K562 (cell line): ENCODE data around the gene HAUS5. TPM values are rescaled to one million over a fixed set of nuclear protein-coding genes. Genes with fewer than 3 reads are reported as not detected.
A peak's percentile ranks its signal among the peaks of the same experiment; 100 is the strongest.

ENCODE experiments used
- BHLHE40 ChIP-seq: IDR thresholded peaks from 2 replicates; pipeline ENCODE4 v1.6.1; 2011; ENCODE audit warnings: low read length, improper control_type of control experiment
- FOXA3 ChIP-seq, 2 experiments: fragments of 450-650 bp in 1 of 2; sonication (generic) in 1 of 2; formaldehyde crosslinking; IDR thresholded peaks in 1 of 2; conservative IDR thresholded peaks in 1 of 2; 2 replicates each; pipeline versions ENCODE4 v1.4.0 to v1.8.0; 2020 to 2022; ENCODE audit warnings: mild to moderate bottlenecking in 2 of 2, missing genetic modification reagents in 1 of 2
- KLF10 ChIP-seq: fragments of 250-450 bp; sonication (Bioruptor Pico); IDR thresholded peaks from 2 replicates; pipeline ENCODE4 v1.6.1; 2021; ENCODE audit warnings: matching md5 sums
- MCM7 ChIP-seq, 2 experiments: fragments of 450-650 bp; IDR thresholded peaks; 2 replicates each; pipeline ENCODE4 v1.6.1; 2016 to 2018
- PKNOX1 ChIP-seq: fragments of 450-650 bp; IDR thresholded peaks from 2 replicates; pipeline ENCODE4 v1.6.1; 2016
- STAG1 ChIP-seq: sonication (generic); formaldehyde crosslinking; IDR thresholded peaks from 2 replicates; pipeline ENCODE4 v1.5.0; 2020; ENCODE audit warnings: missing genetic modification reagents, borderline replicate concordance
- ZBED1 ChIP-seq: IDR thresholded peaks from 2 replicates; pipeline ENCODE4 v1.6.1; 2014
- ZNF134 ChIP-seq: fragments of 250-450 bp; sonication (Bioruptor Pico); conservative IDR thresholded peaks from 2 replicates; pipeline ENCODE4 v1.4.0; 2020
- polyA plus RNA-seq, 8 experiments: library from polyadenylated mRNA; depleted of rRNA in 4 of 8; stranded (reverse) in 5 of 8; unstranded in 3 of 8; fragments of >200 nt; fragmentation: Nextera tagmentation in 2 of 8; fragmentation: Illumina TruSeq in 1 of 8; extraction: Ambion mirVana in 2 of 8; extraction: Trizol in 1 of 8; gene quantifications; 2 replicates each; pipeline versions ENCODE4 v1.2.1 to v1.2.3, GENCODE V29; 2011 to 2014; ENCODE audit warnings: inconsistent platforms in 1 of 8, missing spikeins in 1 of 8
- total RNA-seq, 7 experiments: library from RNA; depleted of rRNA in 6 of 7; stranded (reverse); fragments of >200 nt in 6 of 7; fragmentation: Illumina TruSeq in 2 of 7; extraction: Trizol in 2 of 7; gene quantifications; 2 replicates each; pipeline versions ENCODE4 v1.2.1 to v1.2.3, GENCODE V29; 2011 to 2021; ENCODE audit warnings: low replicate concordance in 1 of 7
- TF ChIP-seq, protein P1 (sequence below), 2 experiments: fragments of 450-650 bp in 1 of 2; sonication (generic) in 1 of 2; formaldehyde crosslinking in 1 of 2; IDR thresholded peaks; 2 replicates each; pipeline versions ENCODE4 v1.7.1 to v1.9.0; 2016 to 2022; ENCODE audit warnings: inconsistent platforms in 1 of 2, mild to moderate bottlenecking in 1 of 2, missing genetic modification reagents in 1 of 2
- TF ChIP-seq, protein P2 (sequence below): fragments of 450-650 bp; IDR thresholded peaks from 2 replicates; pipeline ENCODE4 v1.6.1; 2016; ENCODE audit warnings: missing biosample characterization, missing genetic modification characterization
- TF ChIP-seq, protein P3 (sequence below), 2 experiments: fragments of 200-800 bp in 1 of 2; sonication (Bioruptor generic) in 1 of 2; sonication (generic) in 1 of 2; formaldehyde crosslinking in 1 of 2; IDR thresholded peaks in 1 of 2; conservative IDR thresholded peaks in 1 of 2; 2 replicates each; pipeline versions ENCODE4 v1.5.0 to v1.6.1; 2016 to 2020; ENCODE audit warnings: missing compliant biosample characterization in 1 of 2, missing genetic modification characterization in 1 of 2, missing genetic modification reagents in 1 of 2

Gene HAUS5
- total and polyA plus RNA-seq, 9 of the 15 experiments (the other 6 are each of a cell fraction or from before 2014, with no cell fraction given): 3.5 to 41.3 (median 14.2) TPM

DNA sequence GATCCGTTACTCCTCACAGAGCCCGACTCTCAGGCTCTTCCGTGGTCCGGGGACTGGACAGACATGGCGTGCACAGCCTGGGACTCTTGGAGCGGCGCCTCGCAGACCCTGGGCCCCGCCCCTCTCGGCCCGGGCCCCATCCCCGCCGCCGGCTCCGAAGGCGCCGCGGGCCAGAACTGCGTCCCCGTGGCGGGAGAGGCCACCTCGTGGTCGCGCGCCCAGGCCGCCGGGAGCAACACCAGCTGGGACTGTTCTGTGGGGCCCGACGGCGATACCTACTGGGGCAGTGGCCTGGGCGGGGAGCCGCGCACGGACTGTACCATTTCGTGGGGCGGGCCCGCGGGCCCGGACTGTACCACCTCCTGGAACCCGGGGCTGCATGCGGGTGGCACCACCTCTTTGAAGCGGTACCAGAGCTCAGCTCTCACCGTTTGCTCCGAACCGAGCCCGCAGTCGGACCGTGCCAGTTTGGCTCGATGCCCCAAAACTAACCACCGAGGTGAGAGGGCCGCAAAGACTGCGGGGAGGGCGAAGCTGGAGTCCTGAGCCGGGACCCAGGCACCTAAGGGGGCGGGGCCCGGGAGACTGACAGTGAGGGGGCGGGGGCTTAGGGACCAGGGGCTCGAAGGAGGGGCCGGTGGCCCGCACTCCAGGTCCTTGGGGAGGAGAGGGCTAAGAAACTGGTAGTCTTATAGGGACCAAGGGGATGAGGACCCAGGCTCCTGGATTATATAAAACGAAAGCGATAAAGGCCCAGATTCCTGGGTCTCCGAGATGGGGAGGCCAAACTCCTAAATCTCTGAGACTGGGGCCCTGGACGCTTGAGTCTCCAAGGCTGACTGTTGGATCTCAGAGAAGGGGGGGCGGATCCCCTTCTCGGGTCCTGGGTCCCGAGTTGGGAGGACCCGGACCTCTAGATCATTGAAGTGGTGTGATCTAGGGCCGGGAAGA, 31.0 kb downstream of the HAUS5 start (continued):
- TF ChIP-seq, protein P1, sequence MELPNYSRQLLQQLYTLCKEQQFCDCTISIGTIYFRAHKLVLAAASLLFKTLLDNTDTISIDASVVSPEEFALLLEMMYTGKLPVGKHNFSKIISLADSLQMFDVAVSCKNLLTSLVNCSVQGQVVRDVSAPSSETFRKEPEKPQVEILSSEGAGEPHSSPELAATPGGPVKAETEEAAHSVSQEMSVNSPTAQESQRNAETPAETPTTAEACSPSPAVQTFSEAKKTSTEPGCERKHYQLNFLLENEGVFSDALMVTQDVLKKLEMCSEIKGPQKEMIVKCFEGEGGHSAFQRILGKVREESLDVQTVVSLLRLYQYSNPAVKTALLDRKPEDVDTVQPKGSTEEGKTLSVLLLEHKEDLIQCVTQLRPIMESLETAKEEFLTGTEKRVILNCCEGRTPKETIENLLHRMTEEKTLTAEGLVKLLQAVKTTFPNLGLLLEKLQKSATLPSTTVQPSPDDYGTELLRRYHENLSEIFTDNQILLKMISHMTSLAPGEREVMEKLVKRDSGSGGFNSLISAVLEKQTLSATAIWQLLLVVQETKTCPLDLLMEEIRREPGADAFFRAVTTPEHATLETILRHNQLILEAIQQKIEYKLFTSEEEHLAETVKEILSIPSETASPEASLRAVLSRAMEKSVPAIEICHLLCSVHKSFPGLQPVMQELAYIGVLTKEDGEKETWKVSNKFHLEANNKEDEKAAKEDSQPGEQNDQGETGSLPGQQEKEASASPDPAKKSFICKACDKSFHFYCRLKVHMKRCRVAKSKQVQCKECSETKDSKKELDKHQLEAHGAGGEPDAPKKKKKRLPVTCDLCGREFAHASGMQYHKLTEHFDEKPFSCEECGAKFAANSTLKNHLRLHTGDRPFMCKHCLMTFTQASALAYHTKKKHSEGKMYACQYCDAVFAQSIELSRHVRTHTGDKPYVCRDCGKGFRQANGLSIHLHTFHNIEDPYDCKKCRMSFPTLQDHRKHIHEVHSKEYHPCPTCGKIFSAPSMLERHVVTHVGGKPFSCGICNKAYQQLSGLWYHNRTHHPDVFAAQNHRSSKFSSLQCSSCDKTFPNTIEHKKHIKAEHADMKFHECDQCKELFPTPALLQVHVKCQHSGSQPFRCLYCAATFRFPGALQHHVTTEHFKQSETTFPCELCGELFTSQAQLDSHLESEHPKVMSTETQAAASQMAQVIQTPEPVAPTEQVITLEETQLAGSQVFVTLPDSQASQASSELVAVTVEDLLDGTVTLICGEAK (IDR thresholded peaks at IDR 0.05): no peak; the same call in 1 of the 2 replicates
- TF ChIP-seq, protein P1 (CRISPR knock-in tag; IDR thresholded peaks at IDR 0.05): peak; percentile 29; the same call in 1 of the 2 replicates
- TF ChIP-seq PKNOX1: peak; percentile 97
- no peak for TF ChIP-seq KLF10
- TF ChIP-seq STAG1 (CRISPR knock-in tag): no peak
- TF ChIP-seq, protein P2, sequence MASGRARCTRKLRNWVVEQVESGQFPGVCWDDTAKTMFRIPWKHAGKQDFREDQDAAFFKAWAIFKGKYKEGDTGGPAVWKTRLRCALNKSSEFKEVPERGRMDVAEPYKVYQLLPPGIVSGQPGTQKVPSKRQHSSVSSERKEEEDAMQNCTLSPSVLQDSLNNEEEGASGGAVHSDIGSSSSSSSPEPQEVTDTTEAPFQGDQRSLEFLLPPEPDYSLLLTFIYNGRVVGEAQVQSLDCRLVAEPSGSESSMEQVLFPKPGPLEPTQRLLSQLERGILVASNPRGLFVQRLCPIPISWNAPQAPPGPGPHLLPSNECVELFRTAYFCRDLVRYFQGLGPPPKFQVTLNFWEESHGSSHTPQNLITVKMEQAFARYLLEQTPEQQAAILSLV (tag): no peak
- 0 out of 2 replicates have a peak, but pooled peaks have one; percentile 20 for TF ChIP-seq ZBED1
- peak in 1 of 2 experiments; percentile 82; a peak in 1 of 4 replicates for TF ChIP-seq FOXA3 (CRISPR knock-in tag; conservative IDR thresholded peaks at IDR 0.05 in 1 of 2, IDR thresholded peaks at IDR 0.05 in 1 of 2)
- peak; percentile 96 for TF ChIP-seq BHLHE40
- no peak for TF ChIP-seq MCM7 (IDR thresholded peaks at IDR 0.05)
- no peak for TF ChIP-seq ZNF134 (CRISPR knock-in tag)
- TF ChIP-seq, protein P3, sequence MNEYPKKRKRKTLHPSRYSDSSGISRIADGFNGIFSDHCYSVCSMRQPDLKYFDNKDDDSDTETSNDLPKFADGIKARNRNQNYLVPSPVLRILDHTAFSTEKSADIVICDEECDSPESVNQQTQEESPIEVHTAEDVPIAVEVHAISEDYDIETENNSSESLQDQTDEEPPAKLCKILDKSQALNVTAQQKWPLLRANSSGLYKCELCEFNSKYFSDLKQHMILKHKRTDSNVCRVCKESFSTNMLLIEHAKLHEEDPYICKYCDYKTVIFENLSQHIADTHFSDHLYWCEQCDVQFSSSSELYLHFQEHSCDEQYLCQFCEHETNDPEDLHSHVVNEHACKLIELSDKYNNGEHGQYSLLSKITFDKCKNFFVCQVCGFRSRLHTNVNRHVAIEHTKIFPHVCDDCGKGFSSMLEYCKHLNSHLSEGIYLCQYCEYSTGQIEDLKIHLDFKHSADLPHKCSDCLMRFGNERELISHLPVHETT (CRISPR knock-in tag; conservative IDR thresholded peaks at IDR 0.05 in 1 of 2, IDR thresholded peaks at IDR 0.05 in 1 of 2): peak in 1 of 2 experiments; percentile 64; a peak in 1 of 4 replicates
